Keratinocyte (primary cell): ENCODE measurements around the gene PKD2.
"Not testable (repeated sequence)": the region's sequence is repeated elsewhere in the genome, so short reads cannot be mapped to it uniquely, and the experiment has no call there.

Source experiments
- CTCF ChIP-seq, 3 experiments: IDR thresholded peaks in 1 of 3; conservative IDR thresholded peaks in 1 of 3; optimal IDR thresholded peaks in 1 of 3; 2 replicates in 2 of 3; 3 replicates in 1 of 3; pipeline versions ENCODE3 to v1.5.1; 2011; ENCODE audit warnings: low read length in 3 of 3, mild to moderate bottlenecking in 3 of 3, moderate library complexity in 2 of 3, control low read depth in 1 of 3, inconsistent platforms in 1 of 3; ENCODE audit not compliant: insufficient read depth in 2 of 3; ENCODE audit errors: extremely low read depth in 1 of 3
- EZH2 ChIP-seq: IDR thresholded peaks from one replicate; pipeline ENCODE4 v1.6.1; 2012; ENCODE audit warnings: inconsistent platforms, mild to moderate bottlenecking, low read length, moderate library complexity

DNA sequence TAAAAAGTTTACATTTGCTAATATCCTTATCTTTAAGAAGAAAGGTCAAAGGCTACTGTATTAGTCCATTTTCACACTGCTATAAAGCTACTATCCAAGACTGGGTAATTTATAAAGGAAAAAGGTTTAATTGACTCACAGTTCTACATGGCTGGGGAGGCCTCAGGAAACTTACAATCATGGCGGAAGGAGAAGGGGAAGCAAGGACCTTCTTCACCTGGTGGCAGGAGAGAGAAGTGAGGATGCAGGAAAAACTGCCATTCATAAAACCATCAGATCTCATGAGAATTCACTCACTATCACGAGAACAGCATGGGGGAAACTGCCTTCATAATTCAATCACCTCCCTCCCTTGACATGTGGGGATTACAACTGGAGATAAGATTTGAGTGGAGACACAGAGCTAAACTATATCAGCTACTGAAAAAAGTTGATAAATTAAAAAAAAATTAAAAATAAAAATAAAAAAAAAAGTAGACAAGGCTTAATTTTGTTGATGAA lies 8.2 kb upstream of the PKD2 start:
- peak in 1 of 3 experiments; percentile 5 for TF ChIP-seq CTCF (optimal IDR thresholded peaks at IDR 0.05 in 1 of 3, IDR thresholded peaks at IDR 0.05 in 1 of 3, conservative IDR thresholded peaks at IDR 0.05 in 1 of 3; ENCODE audit: extremely low read depth in 1 of 3, insufficient read depth in 2 of 3, low read length in 3 of 3)
- not testable (repeated sequence) for TF ChIP-seq EZH2
